NCI-H2029 (cell line): Measurements from ENCODE around the gene MBP.

Source experiments
- DNase-seq: peaks from one replicate; lab custom pipeline; 2025; lab: John Stamatoyannopoulos, UW

The MBP gene

GRCh38 chr18:77100751-77101355 lies 31.7 kb downstream of the MBP start:
- DNase-seq, result no peak

GRCh38 chr18:77099485-77100370 lies 32.9 kb downstream of the MBP start:
- DNase-seq, result no peak

- DNase-seq, result no peak
Measured at GRCh38 chr18:77098538-77099174, 33.9 kb downstream of the MBP start.

- no peak for DNase-seq
Measured at GRCh38 chr18:77098029-77098428, 34.6 kb downstream of the MBP start.

- DNase-seq, result no peak
Measured at GRCh38 chr18:77096936-77097886, 35.4 kb downstream of the MBP start.

GRCh38 chr18:77095391-77096371 lies 36.9 kb downstream of the MBP start:
- no peak for DNase-seq

- DNase-seq, result no peak
Measured at GRCh38 chr18:77093586-77093985, 39.0 kb downstream of the MBP start.

- no peak for DNase-seq
Measured at GRCh38 chr18:77093067-77093430, 39.5 kb downstream of the MBP start.

- DNase-seq, result no peak
Measured at GRCh38 chr18:77092104-77093066, 40.2 kb downstream of the MBP start.

GRCh38 chr18:77091366-77091765 lies 41.2 kb downstream of the MBP start:
- no peak for DNase-seq

GRCh38 chr18:77090546-77091174 lies 41.9 kb downstream of the MBP start:
- DNase-seq, result no peak

GRCh38 chr18:77089723-77090285 lies 42.8 kb downstream of the MBP start:
- no peak for DNase-seq

- no peak for DNase-seq
Measured at GRCh38 chr18:77088963-77089722, 43.4 kb downstream of the MBP start.

GRCh38 chr18:77087393-77088141 lies 45.0 kb downstream of the MBP start:
- DNase-seq, result no peak

- DNase-seq, result no peak
Measured at GRCh38 chr18:77086656-77087392, 45.8 kb downstream of the MBP start.

GRCh38 chr18:77086034-77086433 lies 46.5 kb downstream of the MBP start:
- no peak for DNase-seq

GRCh38 chr18:77084688-77085035 lies 47.9 kb downstream of the MBP start:
- DNase-seq, result no peak
